HL-60/S4 treated with retinoic acid at 250 ng/mL for 4 days and 3 days (cell line): Measurements from ENCODE around the gene PGF.
"Not testable (repeated sequence)": the region's sequence is repeated elsewhere in the genome, so short reads cannot be mapped to it uniquely, and the experiment has no call there.

ENCODE experiments used
- in situ Hi-C: fragments of 300-500 bp; cut with MboI; formaldehyde crosslinking; loops from 2 replicates; pipeline ENCODE4 v1.7.0; 2022; ENCODE audit warnings: low sequenced_read_pairs

The PGF gene

DNA sequence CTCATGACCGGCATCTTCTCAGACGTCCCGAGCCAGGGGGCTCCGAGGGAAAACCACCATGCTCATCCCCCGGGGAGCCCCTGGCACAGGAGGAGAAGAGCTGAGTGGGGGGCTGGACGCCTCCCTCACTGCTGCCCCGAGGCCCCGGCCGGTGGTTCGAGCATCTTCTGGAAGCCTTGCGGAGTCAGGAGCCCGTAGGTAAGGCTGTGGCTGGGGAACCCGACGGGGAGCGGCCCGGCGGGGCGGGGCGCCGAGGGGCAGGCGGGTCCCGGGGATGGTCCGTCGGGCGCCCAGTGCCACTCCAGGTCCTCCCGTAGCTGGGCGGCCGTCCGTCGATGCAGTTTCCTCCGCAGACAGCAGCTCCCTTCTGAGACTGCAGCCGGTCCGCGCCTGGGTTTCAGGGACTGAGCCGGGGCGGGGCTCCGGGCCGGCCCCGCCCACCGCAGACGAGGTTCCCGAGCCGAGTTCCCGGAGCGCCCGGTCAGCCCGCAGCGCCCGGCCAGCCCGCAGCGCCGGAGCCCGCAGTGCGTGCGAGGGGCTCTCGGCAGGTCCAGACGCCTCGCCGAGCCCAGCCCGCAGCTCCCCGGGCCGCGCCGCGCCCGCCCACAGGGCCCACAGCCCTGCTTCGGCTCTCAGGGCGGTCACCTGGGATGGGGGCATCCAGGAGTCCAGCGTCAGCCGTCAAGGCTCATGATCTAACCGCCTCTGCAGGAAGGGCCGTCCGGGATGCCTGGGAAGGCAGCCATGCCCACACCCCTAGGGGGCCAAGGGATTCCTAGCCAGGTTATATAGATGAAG lies at the start of gene PGF:
PGF (minus strand) TSS at position 369 of the 798 bp plus-strand sequence; CDS start at position 14, 355 bp downstream.
- in situ Hi-C loops, result no loop called here

- in situ Hi-C loops, result no loop called here
These were observed 48.0 kb upstream of the PGF start for GRCh38 chr14:75003250-75004027.

GRCh38 chr14:75002392-75003249 lies 47.2 kb upstream of the PGF start, which contains the start of gene EIF2B2:
Gene EIF2B2, plus strand, starts transcription at chr14:75002921. Its CDS starts 70 bp downstream, at chr14:75002991.
- in situ Hi-C loops, result no loop called here

DNA sequence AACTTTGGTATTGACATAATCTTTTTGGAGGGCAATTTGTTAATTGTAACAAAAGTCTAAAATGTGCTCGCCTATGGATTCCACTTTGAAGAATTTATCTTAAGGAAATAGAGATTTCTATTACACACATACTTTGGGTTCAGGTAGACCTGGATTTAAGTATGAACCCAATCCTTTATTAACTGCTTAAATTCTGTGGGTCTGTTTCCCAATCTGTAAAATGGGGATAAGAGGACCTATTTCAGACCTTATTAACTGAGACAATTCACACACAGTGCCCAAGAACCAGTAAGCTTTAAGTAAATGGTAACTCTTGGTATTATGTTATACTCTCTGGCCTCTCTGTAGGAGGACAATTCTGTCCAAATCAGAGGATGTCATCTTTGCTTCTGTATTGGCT lies 46.5 kb upstream of the PGF start:
- in situ Hi-C loops, result no loop called here

GRCh38 chr14:75001261-75001660 lies 45.9 kb upstream of the PGF start:
- in situ Hi-C loops, result no loop called here

- in situ Hi-C loops, result not testable (repeated sequence)
These were observed 40.4 kb upstream of the PGF start for GRCh38 chr14:74995781-74996180.

DNA sequence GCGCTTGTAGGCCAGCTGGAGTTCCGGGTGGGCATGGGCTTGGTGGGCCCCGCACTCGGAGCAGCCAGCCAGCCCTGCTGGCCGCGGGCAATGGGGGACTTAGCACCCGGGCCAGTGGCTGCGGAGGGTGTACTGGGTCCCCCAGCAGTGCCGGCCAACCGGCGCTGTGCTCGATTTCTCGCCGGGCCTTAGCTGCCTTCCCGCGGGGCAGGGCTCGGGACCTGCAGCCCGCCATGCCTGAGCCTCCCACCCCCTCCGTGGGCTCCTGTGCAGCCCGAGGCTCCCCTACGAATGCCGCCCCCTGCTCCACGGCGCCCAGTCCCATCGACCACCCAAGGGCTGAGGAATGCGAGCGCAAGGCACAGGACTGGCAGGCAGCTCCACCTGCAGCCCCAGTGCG lies 38.8 kb upstream of the PGF start:
- in situ Hi-C loops, result not testable (repeated sequence)

DNA sequence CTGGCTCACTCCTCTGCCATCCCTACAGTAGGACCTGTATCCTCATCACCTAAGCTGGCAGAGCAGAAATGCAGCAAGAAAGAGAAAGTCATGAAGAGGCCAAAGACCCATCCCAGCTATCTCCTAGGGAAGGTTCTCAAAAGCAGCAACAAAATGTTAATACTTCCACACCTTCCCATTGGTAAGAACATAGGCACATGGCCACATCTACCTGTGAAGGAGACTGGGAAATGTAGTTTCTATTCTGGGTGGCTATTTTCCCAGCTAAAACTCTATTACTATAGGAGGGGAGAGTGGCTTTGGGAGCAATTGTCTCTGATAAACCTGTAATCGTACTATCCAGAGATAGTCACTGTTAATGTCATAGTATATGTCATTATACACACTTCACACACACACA lies 33.6 kb upstream of the PGF start:
- in situ Hi-C loops, result no loop called here

- in situ Hi-C loops, result no loop called here
These were observed 32.7 kb upstream of the PGF start for GRCh38 chr14:74988131-74988530.

GRCh38 chr14:74985806-74986205 lies 30.4 kb upstream of the PGF start:
- in situ Hi-C loops, result no loop called here

- in situ Hi-C loops, result no loop called here
These were observed 29.6 kb upstream of the PGF start for GRCh38 chr14:74985028-74985310.

- in situ Hi-C loops, result no loop called here
These were observed 29.0 kb upstream of the PGF start for GRCh38 chr14:74984236-74985027.

GRCh38 chr14:74983343-74983742 lies 27.9 kb upstream of the PGF start:
- in situ Hi-C loops, result no loop called here

DNA sequence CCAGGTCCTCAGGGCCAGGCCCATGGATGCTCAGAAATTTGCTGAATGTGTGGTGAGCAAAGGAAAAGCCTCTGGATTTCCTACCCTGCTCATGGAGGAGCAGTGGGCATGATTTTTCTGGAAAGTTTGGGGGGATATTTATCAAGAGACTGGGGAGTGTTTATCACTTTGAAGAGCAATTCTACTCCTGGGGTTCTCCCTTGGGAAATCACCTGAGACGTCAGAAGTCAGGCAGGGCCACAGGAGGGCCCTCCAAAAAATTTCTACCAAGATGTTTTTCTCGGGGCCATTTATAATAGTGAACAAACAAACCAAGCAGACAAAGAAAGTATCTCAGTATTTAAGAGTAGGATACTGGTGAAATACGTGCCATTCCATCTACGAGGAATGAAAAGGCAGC lies 27.3 kb upstream of the PGF start:
- in situ Hi-C loops, result no loop called here

DNA sequence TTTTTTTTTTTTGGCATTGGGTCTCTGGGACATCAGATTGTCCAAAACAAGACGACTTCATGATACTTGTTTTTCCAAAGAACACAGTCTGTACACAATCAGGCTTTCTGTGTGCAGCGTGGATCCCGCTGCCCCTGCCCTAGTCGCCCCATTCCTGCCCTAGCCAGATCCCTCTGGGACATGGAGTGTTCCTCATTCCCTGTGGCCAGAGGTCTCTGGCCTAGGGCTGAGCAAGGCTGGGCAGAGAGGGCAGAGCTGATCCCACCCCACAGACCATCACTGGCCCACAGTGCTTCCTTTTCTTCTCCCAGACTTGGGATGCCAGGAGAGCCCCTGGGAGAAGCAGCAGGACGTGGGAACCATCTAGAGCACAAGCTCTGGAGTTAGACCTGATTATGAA lies 26.4 kb upstream of the PGF start:
- in situ Hi-C loops, result no loop called here

DNA sequence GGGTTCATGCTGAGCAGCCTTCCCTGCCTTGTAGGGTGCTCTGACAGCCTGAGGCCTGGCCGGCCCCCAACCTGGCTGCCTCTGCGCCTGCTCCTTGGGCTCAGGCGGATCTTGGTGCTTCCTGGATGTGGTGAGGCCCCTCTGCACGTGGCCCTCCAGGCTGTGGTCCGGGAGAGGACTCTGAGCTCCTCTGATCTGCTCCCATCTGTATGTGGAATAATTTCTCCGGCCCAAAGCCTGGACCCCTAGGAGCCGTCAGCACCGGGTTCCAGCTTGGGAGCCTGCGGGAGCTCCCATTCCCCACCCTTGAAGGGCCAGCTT lies 26.0 kb upstream of the PGF start:
- in situ Hi-C loops, result no loop called here

DNA sequence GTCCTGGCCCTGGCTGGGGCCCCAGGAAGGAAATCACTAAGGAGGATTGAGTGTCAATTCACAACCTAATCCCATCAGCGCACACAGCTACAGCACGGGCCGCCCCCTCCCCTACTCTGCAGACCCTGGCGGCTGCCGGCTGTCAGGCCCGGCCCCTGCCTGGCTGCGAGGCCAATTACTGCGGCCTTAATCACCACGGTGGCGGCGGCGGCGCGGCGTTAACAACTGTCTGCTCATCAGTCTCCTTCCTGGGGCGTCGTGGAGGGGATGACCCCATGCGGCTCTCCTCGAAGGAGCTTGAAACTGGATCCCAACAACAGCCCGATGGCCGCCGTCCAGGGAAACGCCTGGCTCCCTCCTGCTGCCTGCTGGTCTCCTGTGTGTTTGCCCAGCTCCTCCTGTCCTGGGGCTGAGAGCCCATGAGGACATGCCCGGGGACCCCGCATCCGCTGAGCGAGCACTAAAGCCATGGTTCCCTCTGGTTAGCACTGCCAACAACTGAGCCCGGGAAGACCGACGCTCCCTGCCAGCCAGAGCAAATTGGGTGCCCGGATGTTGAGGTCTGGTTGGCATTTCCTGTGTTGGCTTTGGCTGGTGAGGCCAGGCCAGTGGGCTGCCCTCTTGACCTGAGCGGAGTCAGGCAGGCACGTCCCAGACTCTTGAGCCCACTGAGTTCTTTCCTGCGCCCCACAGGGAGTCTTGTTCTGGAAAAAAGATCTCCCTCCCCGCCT lies 25.5 kb upstream of the PGF start:
- in situ Hi-C loops, result no loop called here

- in situ Hi-C loops, result no loop called here
These were observed 25.0 kb upstream of the PGF start for GRCh38 chr14:74980398-74980730.

- in situ Hi-C loops, result no loop called here
These were observed 24.3 kb upstream of the PGF start for GRCh38 chr14:74979442-74980397.
